GM19372 (cell line): Measurements from ENCODE around the gene ELF1.

Experiments
- ATAC-seq: cut with Tn5 transposase; IDR thresholded peaks from one replicate; pipeline ENCODE4 v1.9.1; 2021; ENCODE audit warnings: mild to moderate bottlenecking, low read depth, moderate library complexity; ENCODE audit not compliant: unreplicated experiment

The ELF1 gene

DNA sequence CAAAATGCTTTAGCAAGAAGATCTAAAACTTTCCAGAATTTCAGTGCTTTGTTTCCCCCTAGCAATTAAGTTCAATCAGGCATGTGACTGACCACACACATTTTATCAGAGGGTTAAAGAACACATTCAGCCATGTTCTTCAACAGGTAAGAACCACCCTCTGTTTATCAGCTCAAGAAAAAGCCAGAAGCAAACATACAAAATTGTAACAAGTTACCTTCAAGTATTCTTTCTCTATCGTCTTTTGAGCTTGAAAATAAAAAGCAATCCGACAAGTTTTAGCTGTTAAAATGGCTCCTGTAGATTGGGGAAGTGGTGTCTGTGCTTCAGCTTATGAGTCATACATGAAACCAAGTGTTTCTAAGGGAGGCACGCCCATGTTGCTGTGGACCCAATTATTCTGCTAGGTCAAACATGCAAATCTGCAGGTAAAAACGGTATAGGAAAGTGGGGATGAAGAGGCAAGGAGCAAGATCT, at the start of gene ELF1:
TSS of gene ELF1 (minus strand) at position 306 of the 477 bp plus-strand sequence. CDS start 37,262 bp downstream, outside the sequence.
- ATAC-seq: peak; percentile 92

DNA sequence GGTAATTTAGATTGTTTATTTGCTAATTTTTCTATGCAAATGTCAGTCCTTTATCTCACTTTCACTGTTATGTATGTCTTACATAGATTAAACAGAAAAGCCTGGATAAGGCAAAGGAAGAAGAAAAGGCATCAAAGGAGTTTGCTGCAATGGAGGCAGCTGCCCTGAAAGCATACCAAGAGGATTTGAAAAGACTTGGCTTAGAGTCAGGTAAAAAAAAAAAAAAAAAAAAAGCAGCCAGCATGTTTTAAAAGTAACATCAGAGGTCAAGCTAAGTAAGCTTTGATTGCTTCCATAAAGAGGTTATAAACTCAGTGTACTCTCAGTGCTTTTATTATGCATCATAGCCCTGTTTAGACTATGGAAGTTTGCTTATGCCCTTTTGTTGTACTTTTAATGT, 46.0 kb upstream of the ELF1 start:
- no peak for ATAC-seq

DNA sequence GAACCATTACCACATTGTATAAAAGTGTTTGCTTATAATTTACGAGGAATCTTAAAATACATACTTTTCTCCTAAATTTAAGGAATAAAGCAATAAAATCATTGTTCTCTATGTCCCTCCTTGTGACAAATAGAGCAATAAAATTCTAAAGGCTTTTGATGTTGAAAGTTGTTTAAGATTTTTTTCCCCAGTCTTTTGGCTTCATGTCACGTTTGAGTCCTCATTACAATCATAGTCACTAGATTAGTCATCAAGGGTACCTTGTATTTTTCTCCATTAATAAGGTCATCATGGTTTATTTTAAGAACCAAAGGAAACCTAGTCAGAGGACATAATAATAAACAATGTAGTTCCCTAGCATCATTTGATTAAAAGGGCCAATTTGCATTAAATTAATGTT, 45.4 kb upstream of the ELF1 start:
- no peak for ATAC-seq

DNA sequence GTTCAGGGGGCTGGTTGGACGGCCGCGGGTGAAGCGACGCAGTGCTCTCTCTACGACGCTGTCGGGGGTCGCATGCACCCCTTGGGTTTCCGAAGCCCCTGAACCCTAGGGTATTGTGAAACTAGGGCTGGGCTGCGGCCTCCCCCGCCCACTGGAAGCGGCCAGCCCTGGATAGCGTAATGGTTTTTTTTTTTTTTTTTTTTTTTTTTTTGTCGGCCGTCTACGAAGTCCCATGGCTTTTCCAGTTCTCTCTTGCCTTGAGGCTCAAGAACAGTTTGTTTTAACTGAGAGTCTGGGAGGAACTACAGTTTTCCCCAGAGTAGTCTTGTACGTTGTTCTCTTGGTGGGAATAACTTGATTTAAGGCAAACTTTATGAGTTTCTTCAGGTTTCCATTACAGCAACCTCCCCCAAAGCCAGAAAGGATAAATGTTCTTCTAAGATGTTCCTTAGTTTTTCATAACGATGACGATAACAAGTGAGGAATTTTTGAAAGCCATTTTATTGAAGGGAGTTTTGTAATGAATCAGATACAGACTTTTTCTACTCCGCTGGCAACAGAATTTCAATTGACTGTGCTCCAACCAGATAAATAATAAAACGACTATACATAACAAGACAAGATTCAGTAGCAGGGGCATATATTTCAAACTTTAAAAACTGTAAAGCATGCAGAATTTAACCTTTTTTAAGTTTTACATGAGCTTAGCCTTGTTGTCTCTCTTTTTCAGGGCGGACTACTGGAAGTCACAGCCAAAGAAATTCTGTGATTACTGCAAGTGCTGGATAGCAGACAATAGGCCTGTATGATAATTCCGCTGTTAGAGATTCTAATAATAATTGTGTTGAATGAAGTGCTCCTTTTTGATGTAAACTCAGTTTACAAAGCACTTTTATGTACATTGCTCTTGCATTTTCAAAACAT, 43.1 kb upstream of the ELF1 start:
- ATAC-seq: peak; percentile 39

DNA sequence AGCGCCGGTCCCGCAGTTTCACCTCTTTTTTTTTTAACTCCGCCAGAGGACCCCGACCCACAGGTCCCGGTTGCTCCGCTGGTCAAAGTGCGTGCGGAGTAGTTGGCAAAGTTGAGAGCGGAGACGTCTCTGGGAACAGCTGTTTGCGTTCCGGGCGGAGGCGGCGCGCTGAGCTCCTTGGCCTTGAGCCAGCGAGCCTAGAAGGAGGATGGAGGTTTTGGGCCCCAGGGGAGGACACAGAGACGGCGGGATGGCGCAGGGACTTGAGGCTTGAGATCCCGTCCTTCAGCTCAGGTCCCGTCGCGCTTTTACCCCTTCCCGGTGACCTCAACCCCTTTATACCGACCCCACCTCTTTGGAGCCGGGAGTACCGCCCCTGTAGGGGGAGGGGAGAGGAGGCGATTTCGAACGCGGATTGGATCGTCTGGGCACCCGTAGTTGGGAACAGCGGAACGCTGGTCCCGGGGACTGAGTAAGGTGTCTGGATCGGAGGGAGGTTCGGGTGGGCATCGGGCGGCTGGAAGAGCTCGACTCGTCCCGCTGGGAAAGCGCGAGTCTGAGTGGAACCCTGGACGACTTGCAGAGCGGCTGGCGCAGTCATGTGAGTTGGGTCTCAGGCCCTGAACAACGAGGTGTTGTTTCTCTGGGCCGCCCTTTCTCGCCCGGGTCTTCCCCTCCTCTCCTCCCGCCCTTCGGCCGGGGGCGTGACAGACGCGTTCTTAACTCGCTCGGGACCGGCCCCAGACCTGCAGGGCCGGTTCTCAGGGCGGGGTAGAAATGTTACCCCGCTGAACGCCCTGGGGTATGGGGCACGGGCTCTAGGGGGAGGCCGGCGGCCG, 42.2 kb upstream of the ELF1 start, which contains the start of gene WBP4:
TSS of gene WBP4 (plus strand) at position 435 of the 839 bp plus-strand sequence. CDS start at position 600, 165 bp downstream.
- peak; percentile 71 for ATAC-seq

DNA sequence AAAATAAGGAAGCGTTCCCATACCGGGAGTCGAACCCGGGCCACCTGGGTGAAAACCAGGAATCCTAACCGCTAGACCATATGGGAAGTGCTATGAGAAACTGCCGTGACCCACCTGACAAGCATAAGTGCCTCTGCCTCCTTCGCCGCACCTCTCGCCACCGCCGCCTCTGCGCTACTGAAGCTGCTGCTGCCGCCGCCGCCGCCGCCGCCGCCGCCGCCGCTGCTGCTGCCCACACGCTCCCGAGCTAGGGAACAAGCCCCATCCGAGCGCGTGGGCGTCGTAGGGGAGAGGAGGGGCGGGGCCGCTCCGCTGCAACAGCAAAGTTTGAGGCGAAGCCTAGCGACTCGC, 41.6 kb upstream of the ELF1 start:
- ATAC-seq: peak; percentile 27

DNA sequence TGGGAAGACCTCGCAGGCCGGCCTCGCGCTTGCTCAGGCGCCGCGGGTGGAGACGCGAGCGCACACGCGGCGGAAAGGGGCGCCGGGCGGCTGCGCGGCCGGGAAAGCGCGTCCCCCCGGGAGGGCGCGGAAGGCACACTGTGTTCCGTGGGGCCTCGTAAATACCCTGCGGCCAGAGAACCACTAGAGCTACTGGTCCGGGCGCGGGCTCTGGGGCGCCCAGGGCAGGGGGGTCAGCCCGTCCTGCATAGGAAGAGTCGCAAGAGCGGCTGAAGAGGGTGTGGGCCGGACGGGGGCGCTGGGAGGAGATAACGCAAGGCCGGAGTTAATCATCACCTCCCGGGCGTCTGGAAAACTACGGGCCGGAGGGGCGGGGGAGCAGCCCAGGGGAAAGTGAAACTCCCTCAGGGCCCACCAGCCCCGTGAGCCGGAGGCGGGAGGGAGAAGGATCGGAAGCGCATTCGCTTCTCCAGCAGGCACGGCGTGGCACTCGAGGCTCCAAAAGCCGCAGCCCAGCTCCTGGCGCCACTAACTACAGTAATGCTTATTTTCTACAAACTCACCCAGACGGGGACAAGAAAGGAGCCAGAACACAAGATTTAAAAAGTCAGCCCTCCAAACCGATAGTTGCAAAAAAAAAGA, 41.1 kb upstream of the ELF1 start:
- peak; percentile 36 for ATAC-seq

DNA sequence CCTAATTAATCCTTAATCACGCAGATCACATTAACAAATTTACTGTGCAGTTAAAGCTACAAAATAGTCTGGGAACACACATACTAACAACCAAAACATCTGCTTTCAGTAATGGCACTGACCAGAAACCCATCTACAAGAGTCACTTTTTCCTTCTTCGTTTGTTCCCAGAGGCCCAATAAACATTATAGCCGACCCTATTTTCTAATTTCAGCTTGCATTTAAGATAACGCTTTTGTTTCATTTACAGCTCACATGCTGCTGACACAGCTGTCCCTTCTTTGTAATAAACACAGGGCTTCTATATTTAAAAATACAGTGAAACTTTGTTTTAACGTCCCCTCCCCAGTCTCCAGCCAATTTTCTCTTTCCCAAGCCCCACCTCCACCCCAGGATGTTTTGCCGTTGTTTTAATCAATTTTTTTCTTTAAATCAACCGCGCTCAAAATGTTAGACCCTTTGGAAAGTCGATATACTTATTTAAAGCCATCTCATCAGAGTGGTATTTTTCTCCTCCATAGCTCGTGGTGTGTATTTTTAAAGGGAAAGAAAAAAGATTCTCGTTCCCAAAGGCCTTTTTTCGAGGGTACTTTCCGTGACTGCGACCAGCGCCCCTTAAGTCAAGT, 40.5 kb upstream of the ELF1 start:
- ATAC-seq: no peak

DNA sequence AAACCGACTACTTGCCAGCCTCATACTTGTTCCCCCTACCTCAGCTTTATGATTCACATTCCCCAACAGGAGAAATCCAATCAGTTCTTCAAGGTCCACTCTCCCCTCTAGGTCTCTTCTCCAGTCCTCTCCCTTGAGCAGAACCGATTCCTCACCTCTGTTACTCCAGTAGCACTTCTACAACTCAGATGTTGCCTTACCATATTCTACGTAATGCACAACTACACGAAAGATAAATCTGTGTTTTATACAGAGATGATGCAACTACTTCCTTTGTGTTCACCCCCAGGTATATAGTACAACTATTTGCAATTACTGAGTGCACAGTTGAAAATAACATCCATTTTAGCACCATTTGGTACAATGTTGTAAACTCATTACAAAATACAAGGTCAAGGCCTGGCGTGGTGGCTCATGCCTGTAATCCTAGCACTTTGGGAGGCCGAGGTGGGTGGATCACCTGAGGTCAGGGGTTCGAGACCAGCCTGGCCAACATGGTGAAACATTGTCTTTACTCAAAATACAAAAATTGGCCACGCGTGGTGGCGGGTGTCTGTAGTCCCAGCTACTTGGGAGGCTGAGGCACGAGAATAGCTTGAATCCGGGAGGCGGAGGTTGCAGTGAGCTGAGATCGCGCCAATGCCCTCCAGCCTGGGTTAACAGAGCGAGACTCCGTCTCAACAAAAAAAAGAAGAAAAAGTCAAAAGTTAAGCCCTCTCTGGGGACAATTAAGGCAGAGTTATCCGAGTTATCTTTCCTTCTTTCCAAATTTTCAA, 39.4 kb upstream of the ELF1 start:
- ATAC-seq: no peak

DNA sequence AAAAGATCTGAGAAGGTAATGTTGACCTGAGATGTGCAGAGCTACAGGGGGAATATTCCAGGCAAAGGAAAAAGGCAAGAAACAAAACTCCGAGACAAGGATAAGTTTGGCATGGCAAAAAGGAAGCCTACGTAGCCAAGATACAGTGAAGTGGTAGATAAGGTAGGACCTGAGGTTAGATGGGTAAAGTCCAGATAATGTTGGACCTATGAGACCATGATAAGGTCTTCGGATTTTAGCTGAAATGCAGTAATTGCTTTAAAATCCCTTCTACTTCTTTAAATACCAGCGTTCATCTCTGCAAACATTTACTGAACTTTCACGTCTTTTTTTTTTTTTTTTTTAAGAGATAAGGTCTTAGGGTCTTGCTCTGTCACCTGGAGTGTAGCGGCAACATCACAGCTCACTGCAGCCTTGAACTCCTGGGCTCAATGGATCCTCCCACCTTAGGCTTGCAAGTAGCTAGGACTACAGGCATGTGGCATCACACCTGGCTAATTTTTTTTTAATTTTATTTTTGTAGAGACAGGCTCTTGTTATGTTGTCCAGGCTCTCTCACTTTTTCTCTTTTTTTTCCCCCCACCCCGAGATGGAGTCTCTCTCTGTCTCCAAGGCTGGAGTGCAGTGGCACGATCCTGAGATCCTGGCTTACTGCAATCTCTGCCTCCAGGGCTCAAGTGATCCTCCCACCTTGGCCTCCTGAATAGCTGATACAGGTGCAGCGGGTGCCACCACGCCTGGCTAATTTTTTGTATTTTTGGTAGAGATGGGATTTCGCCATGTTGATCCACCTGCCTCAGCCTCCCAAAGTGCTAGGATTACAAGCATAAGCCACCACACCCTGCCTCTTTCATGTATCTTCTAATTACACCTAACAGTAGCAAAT, 38.0 kb upstream of the ELF1 start:
- no peak for ATAC-seq

DNA sequence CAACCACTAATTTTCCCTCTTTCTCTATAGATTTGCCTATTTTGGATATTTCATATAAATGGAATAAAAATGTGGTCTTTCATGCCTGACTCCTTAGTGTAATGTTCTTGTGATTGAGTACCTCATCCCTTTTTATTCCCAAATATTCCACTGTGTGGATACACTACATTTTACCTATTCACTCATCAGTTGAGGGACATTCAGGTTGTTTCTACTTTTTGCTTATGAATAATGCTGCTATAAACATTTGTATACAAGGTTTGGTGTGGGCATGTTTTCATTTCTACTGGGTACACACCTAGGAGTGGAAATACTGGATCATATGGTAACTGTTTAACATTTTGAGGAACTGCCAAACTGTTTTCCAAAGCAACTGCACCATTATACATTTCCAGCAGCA, 37.1 kb upstream of the ELF1 start:
- ATAC-seq: no peak

DNA sequence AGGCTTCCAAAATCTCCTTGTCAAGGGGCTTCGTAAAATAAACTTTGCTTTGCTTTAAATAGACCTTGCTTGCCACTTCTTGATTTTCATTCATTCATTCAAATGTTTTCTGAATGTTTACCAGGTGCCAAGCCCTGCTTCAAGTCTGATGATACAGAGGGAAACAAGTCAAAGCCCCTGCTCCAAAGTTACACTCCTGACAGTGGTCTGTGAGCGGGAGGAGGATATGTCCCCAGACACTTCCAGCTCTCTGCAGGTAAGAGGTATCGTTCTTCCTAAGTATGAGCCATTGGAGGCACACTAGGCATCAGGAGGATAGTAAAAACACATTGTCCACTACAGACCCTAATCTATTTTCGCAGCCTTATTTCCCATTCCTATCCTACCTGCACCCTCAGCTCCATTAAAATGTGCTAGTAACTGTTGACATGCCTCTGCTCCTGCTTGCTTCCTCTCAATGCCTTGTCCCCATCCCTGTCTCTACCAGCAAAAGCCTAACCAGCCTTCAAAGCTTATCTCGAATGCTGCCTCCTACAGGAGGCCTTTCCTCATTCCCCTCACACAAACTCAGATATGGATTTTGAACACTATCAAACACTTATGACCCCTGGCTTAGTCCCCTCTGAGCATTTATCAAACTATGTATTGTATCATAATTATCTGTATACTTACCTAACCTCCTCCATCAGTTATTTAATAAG, 36.0 kb upstream of the ELF1 start:
- no peak for ATAC-seq

DNA sequence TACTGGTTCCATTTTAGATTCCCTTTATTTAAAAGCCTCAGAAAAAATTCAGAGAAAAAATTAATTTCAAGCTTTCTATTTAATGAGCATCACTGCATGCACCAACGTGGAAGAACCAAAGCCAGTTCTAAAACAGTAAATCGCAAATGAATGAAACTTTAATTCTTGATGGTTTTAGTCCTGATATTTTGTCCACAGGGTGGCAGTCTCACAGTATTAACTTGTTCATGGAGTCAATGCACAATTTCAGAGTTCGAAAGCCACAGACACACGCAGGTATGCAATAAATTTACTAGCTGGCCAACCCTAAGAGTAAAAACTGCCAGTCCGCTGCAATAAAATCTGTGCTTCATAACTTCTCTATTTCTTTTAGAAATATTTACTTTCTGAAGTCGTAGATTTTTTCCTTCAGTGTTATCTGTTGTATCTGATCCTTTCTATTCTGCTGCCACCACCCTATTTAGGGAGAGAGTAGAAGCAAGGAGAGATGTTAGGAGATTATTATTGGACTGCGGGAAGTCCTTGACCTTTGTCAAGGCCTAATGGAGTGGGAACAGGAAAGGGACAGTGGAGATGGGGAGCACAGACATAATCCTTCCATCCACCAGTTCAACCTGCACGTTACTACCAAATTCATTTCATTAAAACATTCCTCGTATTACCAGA, 35.2 kb upstream of the ELF1 start:
- ATAC-seq: no peak

DNA sequence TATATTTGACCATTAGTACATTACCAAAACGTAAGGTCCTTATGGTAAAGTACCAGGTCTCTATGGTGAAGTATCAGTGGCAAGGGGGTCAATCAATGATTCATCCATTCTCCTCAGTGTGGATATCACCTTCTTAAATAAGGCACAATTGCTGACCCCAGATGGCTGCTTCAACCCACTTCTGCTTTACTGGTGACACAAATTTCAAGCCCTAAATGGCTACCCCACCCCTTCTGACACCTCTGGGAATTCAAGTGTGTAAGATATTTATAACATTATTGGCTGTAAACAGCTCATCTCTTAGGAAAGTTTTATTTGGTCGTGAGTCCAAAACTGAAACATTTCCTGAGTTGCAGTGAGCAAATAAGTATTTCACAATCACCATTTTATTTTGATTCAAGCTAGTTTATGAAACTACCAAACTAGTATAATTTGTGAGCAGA, 34.3 kb upstream of the ELF1 start:
- ATAC-seq: peak; percentile 68

DNA sequence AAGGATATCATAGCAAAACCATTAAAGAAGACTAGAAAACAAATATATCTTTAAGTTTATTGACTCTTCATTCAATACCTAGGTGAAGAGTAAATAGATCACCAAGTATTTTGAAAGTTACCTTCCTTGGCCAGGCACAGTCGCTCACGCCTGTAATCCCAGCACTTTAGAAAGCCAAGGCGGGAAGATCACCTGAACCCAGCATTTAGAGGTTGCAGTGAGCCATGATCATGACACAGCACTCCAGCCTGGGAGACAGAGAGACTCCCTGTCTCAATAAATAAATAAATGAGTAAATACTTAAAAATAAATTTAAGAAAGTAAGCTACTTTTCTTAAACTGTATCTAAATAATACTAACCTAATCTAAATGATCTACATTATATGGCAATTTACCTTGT, 33.3 kb upstream of the ELF1 start:
- no peak for ATAC-seq

DNA sequence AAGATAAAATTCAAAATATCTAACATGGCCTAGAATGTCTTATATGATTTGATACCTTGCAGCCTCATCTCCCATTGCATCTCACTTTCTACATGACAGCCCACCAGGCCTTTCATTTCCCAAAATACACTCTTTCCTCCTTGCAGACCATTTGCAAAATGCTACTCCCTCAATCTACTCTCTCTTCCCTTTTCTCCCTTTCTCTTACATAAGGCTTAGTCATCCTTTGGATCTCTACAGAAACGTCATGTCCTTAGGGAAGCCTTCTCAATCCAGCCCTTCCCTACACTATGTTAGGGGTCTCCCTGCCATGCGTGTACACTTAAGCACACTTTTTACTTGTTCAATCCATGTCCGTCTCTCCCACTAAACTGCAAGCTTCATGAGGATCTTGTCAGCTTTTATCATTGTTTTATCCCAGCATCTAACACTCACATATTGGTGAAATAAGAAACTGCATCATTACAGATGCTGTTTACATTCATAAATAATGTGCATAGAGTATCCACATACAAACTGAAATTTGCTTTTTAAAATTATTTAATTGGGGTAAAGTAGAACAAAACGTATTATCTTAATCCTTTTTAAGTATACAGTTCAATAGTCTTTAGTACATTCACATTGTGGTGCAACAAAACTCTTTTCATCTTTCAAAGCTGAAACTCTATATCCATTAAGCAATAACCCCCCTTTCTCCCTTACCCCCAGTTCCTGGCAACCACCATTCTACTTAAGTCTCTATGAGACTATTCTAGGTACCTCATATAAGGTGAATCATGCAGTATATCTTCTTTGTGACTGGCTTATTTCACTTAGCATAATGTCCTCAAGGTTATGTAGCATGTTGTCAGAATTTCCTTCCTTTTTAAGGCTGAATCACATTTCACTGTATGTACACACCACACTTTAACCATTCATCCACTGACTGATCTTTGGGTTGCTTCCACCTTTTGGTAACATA, 30.6 kb upstream of the ELF1 start:
- no peak for ATAC-seq
